Panc1 (cell line): ENCODE measurements around the gene GRAMD1B.

Experiments
- TCF7L2 ChIP-seq: IDR thresholded peaks from 2 replicates; pipeline ENCODE4 v1.6.1; 2011; ENCODE audit warnings: mild to moderate bottlenecking, low read depth, low read length, inconsistent platforms
- TF ChIP-seq, protein P1 (sequence below): fragments of 450-650 bp; IDR thresholded peaks from 2 replicates; pipeline ENCODE4 v1.5.1; 2017; ENCODE audit warnings: mild to moderate bottlenecking

DNA sequence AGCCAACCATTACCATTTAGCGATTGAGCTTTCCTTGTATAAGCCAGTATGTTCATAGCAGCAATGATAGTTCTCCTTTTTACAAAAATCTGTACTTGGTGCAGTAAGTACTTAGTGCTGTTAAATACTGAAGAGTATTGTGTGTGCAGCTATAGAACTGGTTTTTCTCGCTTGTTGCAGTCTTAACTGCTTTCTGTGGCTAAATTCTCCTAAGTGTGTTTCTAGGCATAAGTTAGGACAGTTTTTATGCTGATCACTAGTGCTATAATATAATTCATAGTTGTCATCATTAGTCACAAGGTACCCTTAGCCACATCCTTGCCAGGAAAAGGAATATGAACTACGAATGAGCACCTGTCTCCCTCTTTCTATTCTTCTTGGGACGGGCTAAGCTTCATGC, 107.7 kb downstream of the GRAMD1B start:
- TF ChIP-seq, protein P1, sequence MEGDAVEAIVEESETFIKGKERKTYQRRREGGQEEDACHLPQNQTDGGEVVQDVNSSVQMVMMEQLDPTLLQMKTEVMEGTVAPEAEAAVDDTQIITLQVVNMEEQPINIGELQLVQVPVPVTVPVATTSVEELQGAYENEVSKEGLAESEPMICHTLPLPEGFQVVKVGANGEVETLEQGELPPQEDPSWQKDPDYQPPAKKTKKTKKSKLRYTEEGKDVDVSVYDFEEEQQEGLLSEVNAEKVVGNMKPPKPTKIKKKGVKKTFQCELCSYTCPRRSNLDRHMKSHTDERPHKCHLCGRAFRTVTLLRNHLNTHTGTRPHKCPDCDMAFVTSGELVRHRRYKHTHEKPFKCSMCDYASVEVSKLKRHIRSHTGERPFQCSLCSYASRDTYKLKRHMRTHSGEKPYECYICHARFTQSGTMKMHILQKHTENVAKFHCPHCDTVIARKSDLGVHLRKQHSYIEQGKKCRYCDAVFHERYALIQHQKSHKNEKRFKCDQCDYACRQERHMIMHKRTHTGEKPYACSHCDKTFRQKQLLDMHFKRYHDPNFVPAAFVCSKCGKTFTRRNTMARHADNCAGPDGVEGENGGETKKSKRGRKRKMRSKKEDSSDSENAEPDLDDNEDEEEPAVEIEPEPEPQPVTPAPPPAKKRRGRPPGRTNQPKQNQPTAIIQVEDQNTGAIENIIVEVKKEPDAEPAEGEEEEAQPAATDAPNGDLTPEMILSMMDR: no peak
- no peak for TF ChIP-seq TCF7L2
